SK-N-SH (cell line): ENCODE measurements around the gene AARS2. TPM values are rescaled to one million over a fixed set of nuclear protein-coding genes. Genes with fewer than 3 reads are reported as not detected.

Experiments used
- CTCF ChIA-PET: fragments of 300-600, 350-600 bp; formaldehyde crosslinking; extraction: SDS; loops from one replicate; lab custom pipeline; 2021; lab: Yijun Ruan, JAX
- POLR2A ChIA-PET: fragments of 350-600 bp; sonication (Branson Sonifier 250); formaldehyde crosslinking; extraction: SDS; loops from one replicate; lab custom pipeline; 2020; ENCODE audit warnings: antibody characterized with exemption, inconsistent platforms; lab: Yijun Ruan, JAX
- DNase-seq: peaks from one replicate; pipeline ENCODE4 v3.0.0; 2012
- H2AFZ ChIP-seq: fragments of 200-600 bp; sonication (generic); 2 replicates; pipeline ENCODE4 v1.8.1; 2016; ENCODE audit warnings: antibody characterized with exemption, mild to moderate bottlenecking, low read depth
- H3F3A ChIP-seq: fragments of 200-600 bp; sonication (generic); replicated peaks from 2 replicates; pipeline ENCODE3; 2016; ENCODE audit warnings: antibody characterized with exemption, mild to moderate bottlenecking; ENCODE audit not compliant: insufficient read depth
- H3K27ac ChIP-seq, 2 experiments: fragments of 200-500 bp in 1 of 2; fragments of 200-600 bp in 1 of 2; sonication (Bioruptor generic) in 1 of 2; sonication (generic), shearing (Covaris generic) in 1 of 2; 2 replicates each; pipeline versions ENCODE4 v1.5.1 to v1.6.1; 2014 to 2016; ENCODE audit warnings: low read depth in 2 of 2, inconsistent platforms in 1 of 2, low read length in 1 of 2, mild to moderate bottlenecking in 1 of 2, mixed read lengths in 1 of 2
- H3K27me3 ChIP-seq: fragments of 200-600 bp; sonication (generic), shearing (Covaris generic); 2 replicates; pipeline ENCODE4 v1.6.1; 2016; ENCODE audit warnings: mixed run types; ENCODE audit not compliant: insufficient read depth
- H3K36me3 ChIP-seq, 2 experiments: fragments of 200-500 bp in 1 of 2; fragments of 200-600 bp in 1 of 2; sonication (Bioruptor generic) in 1 of 2; sonication (generic) in 1 of 2; replicated peaks in 1 of 2; 2 replicates each; pipeline versions ENCODE3 to v1.5.1; 2014 to 2016; ENCODE audit warnings: low read length in 1 of 2, mild to moderate bottlenecking in 1 of 2; ENCODE audit not compliant: insufficient read depth in 2 of 2, control insufficient read depth in 1 of 2
- H3K4me1 ChIP-seq, 2 experiments: fragments of 200-500 bp in 1 of 2; fragments of 200-600 bp in 1 of 2; sonication (Bioruptor generic) in 1 of 2; sonication (generic), shearing (Covaris generic) in 1 of 2; 2 replicates each; pipeline versions ENCODE4 v1.5.1 to v1.6.1; 2014 to 2016; ENCODE audit warnings: low read depth in 1 of 2, low read length in 1 of 2, mixed run types in 1 of 2; ENCODE audit not compliant: insufficient read depth in 2 of 2, control insufficient read depth in 1 of 2
- H3K4me2 ChIP-seq: fragments of 200-600 bp; sonication (generic), shearing (Covaris generic); 2 replicates; pipeline ENCODE4 v1.6.1; 2017; ENCODE audit warnings: mixed run types
- H3K4me3 ChIP-seq, 2 experiments: fragments of 200-500 bp in 1 of 2; fragments of 200-600 bp in 1 of 2; sonication (Bioruptor generic) in 1 of 2; sonication (generic), shearing (Covaris generic) in 1 of 2; 2 replicates each; pipeline versions ENCODE4 v1.5.1 to v1.8.1; 2014 to 2016; ENCODE audit warnings: low read depth in 2 of 2, inconsistent platforms in 1 of 2, low read length in 1 of 2, mild to moderate bottlenecking in 1 of 2, mixed read lengths in 1 of 2, moderate library complexity in 1 of 2
- H3K79me2 ChIP-seq: fragments of 200-600 bp; sonication (generic); 2 replicates; pipeline ENCODE4 v1.8.1; 2017; ENCODE audit warnings: mild to moderate bottlenecking; ENCODE audit not compliant: insufficient read depth
- H3K9ac ChIP-seq: fragments of 200-600 bp; sonication (generic); 2 replicates; pipeline ENCODE4 v1.6.1; 2017; ENCODE audit warnings: mixed run types
- H3K9me2 ChIP-seq: fragments of 200-600 bp; sonication (generic); 2 replicates; pipeline ENCODE4 v1.6.1; 2017; ENCODE audit warnings: mixed run types
- H3K9me3 ChIP-seq: fragments of 200-600 bp; sonication (generic); 2 replicates; pipeline ENCODE4 v1.6.1; 2017; ENCODE audit warnings: mixed run types, mild to moderate bottlenecking, moderate library complexity
- H4K20me1 ChIP-seq: fragments of 200-600 bp; sonication (generic); 2 replicates; pipeline ENCODE4 v1.6.1; 2017; ENCODE audit warnings: mild to moderate bottlenecking, mixed run types; ENCODE audit not compliant: insufficient read depth
- ELF1 ChIP-seq: IDR thresholded peaks from 2 replicates; pipeline ENCODE4 v1.4.0; 2012
- EP300 ChIP-seq, 2 experiments: IDR thresholded peaks; 2 replicates each; pipeline versions ENCODE4 v1.4.0 to v1.6.1; 2012; ENCODE audit warnings: borderline replicate concordance in 1 of 2, low read depth in 1 of 2, low read length in 1 of 2
- FOSL2 ChIP-seq: IDR thresholded peaks from 2 replicates; pipeline ENCODE4 v1.4.0; 2012; ENCODE audit warnings: low read depth, mild to moderate bottlenecking, moderate library complexity, borderline replicate concordance
- FOXJ3 ChIP-seq: sonication (generic); formaldehyde crosslinking; IDR thresholded peaks from 2 replicates; pipeline ENCODE4 v1.5.1; 2020; ENCODE audit warnings: mild to moderate bottlenecking, missing genetic modification reagents
- FOXM1 ChIP-seq: IDR thresholded peaks from 2 replicates; pipeline ENCODE4 v1.4.0; 2012; ENCODE audit warnings: low read depth, mild to moderate bottlenecking
- GATA2 ChIP-seq: sonication (generic); formaldehyde crosslinking; IDR thresholded peaks from 2 replicates; pipeline ENCODE4 v1.5.0; 2020; ENCODE audit warnings: mild to moderate bottlenecking, missing genetic modification reagents
- IRF3 ChIP-seq: fragments of 150-350 bp; IDR thresholded peaks from 2 replicates; pipeline ENCODE4 v1.6.1; 2016; ENCODE audit warnings: mild to moderate bottlenecking, low read depth, low read length
- JUND ChIP-seq: IDR thresholded peaks from 2 replicates; pipeline ENCODE4 v1.4.0; 2012
- MAX ChIP-seq: IDR thresholded peaks from 2 replicates; pipeline ENCODE4 v1.4.0; 2012; ENCODE audit warnings: low read depth
- MXI1 ChIP-seq: IDR thresholded peaks from 2 replicates; pipeline ENCODE4 v1.6.1; 2012; ENCODE audit warnings: mild to moderate bottlenecking, low read depth, low read length, improper control_type of control experiment
- NFIC ChIP-seq: IDR thresholded peaks from 2 replicates; pipeline ENCODE4 v1.4.0; 2012; ENCODE audit warnings: borderline replicate concordance
- RAD21 ChIP-seq: IDR thresholded peaks from 2 replicates; pipeline ENCODE4 v1.6.1; 2012; ENCODE audit warnings: mild to moderate bottlenecking, low read length
- RCOR1 ChIP-seq: fragments of 150-350 bp; IDR thresholded peaks from 2 replicates; pipeline ENCODE4 v1.6.1; 2017; ENCODE audit warnings: antibody characterized with exemption, low read length
- REST ChIP-seq: IDR thresholded peaks from 2 replicates; pipeline ENCODE4 v1.6.1; 2012; ENCODE audit warnings: mild to moderate bottlenecking, low read depth, low read length, moderate library complexity
- SIN3A ChIP-seq: IDR thresholded peaks from 2 replicates; pipeline ENCODE4 v1.6.1; 2012; ENCODE audit warnings: low read depth, mild to moderate bottlenecking, low read length, moderate library complexity, borderline replicate concordance
- TAF1 ChIP-seq: IDR thresholded peaks from 2 replicates; pipeline ENCODE4 v1.6.1; 2012; ENCODE audit warnings: low read depth, mild to moderate bottlenecking, low read length, moderate library complexity, borderline replicate concordance
- USF1 ChIP-seq: IDR thresholded peaks from 2 replicates; pipeline ENCODE4 v1.4.0; 2012; ENCODE audit warnings: low read depth, borderline replicate concordance
- USF2 ChIP-seq: fragments of 150-350 bp; IDR thresholded peaks from 2 replicates; pipeline ENCODE4 v1.6.1; 2017; ENCODE audit warnings: antibody characterized with exemption, low read length, low read depth, borderline replicate concordance
- YY1 ChIP-seq: IDR thresholded peaks from 2 replicates; pipeline ENCODE4 v1.4.0; 2012; ENCODE audit warnings: low read depth, mild to moderate bottlenecking
- WGBS: methylation state at CpG from one replicate; pipeline ENCODE4 v1.1.6; 2017; ENCODE audit warnings: low lambda C conversion rate; 5-methylcytosine and 5-hydroxymethylcytosine counted together
- polyA plus RNA-seq, 3 experiments: library from polyadenylated mRNA; depleted of rRNA; stranded (reverse); fragments of >200 nt; gene quantifications; 2 replicates each; pipeline ENCODE4 v1.2.3, GENCODE V29; 2012

Gene AARS2
- polyA plus RNA-seq, 1 of the 3 experiments (the other 2 are of a cell fraction): 9.5 TPM

GRCh38 chr6:44268095-44268628 is 45.0 kb downstream of the AARS2 start (continued):
- TF ChIP-seq IRF3 (no peak), EP300 (IDR thresholded peaks at IDR 0.05; ENCODE audit: borderline replicate concordance in 1 of 2, low read depth in 1 of 2, low read length in 1 of 2) (no peak), FOXM1 (no peak), FOXJ3 (CRISPR knock-in tag) (no peak), MAX (no peak), RAD21 (peak; percentile 96), TAF1 (no peak), RCOR1 (no peak), SIN3A (no peak)

- peaks cover 11% of the 10 kb centered on the region for H3F3A ChIP-seq
- CTCF ChIA-PET: interaction anchor here (0.8 to 9.1 kb wide), 21 partner anchors 10 to 192 kb away, joined by 3 to 238 read pairs (median 7); partner anchors contain the start of genes AARS2, HSP90AB1, SLC35B2 and SPATS1
- 36% methylated on average over 10 of the region's 10 CpGs for WGBS
Observed at GRCh38 chr6:44267252-44267651, 45.9 kb downstream of the AARS2 start.

More at GRCh38 chr6:44267252-44267651, 45.9 kb downstream of the AARS2 start:
- Histone ChIP-seq H3K4me3 (no peak overlapping the region), H3K79me2 (peaks cover 19% of the 10 kb centered on the region; the same call in 1 of the 2 replicates), H3K9me3 (no peaks in the 10 kb centered on the region), H3K36me3 (no peaks in the 10 kb centered on the region), H4K20me1 (no peaks in the 10 kb centered on the region), H3K4me2 (no peak overlapping the region), H3K9me2 (no peaks in the 10 kb centered on the region), H3K9ac (no peak overlapping the region), H3K4me1 (peaks cover 16 to 46% of the 10 kb centered on the region in 2 experiments; a peak in 2 of 4 replicates), H3K27ac (no peak overlapping the region), H3K27me3 (peaks cover 31% of the 10 kb centered on the region), H2AFZ (no peak overlapping the region)
- POLR2A ChIA-PET: interaction anchor here (0.8 kb wide), 1 partner anchor 38 kb away, joined by 4 read pairs; no protein-coding TSS in a partner anchor
- TF ChIP-seq ELF1 (no peak), EP300 (IDR thresholded peaks at IDR 0.05; ENCODE audit: borderline replicate concordance in 1 of 2, low read depth in 1 of 2, low read length in 1 of 2) (no peak), MXI1 (no peak), USF1 (no peak), FOSL2 (no peak), IRF3 (no peak), USF2 (no peak), NFIC (no peak), GATA2 (CRISPR knock-in tag) (no peak), JUND (no peak), SIN3A (no peak), REST (no peak), YY1 (no peak)
- DNase-seq: no peak
